Retinal pigment epithelial cell (primary cell): ENCODE results near the gene HSPG2.

Experiments
- DNase-seq: peaks from one replicate; pipeline ENCODE4 v3.0.0-alpha.2; 2010; ENCODE audit warnings: low read depth
- H3K4me3 ChIP-seq: 2 replicates; pipeline ENCODE4 v1.5.1; 2011; ENCODE audit warnings: mild to moderate bottlenecking, low read length, control low read depth, moderate library complexity
- CTCF ChIP-seq: conservative IDR thresholded peaks from 2 replicates; pipeline ENCODE4 v1.5.1; 2011; ENCODE audit warnings: low read depth, low read length, control low read depth, inconsistent platforms

The HSPG2 gene

GRCh38 chr1:21813542-21813941, 123.6 kb downstream of the HSPG2 start:
- no peak overlapping the region for H3K4me3 ChIP-seq
- DNase-seq, result no peak
- no peak for TF ChIP-seq CTCF

GRCh38 chr1:21811875-21812305, 125.2 kb downstream of the HSPG2 start, which contains the start of gene LDLRAD2:
Gene LDLRAD2 (plus strand): TSS chr1:21812265. CDS start chr1:21812452, 187 bp downstream.
- no peak for TF ChIP-seq CTCF
- DNase-seq, result no peak
- no peak within 1 kb of the TSS for H3K4me3 ChIP-seq

- DNase-seq, result no peak
- TF ChIP-seq CTCF, result no peak
- H3K4me3 ChIP-seq, result no peak overlapping the region
Measured at GRCh38 chr1:21804536-21804935, 132.6 kb downstream of the HSPG2 start.

GRCh38 chr1:21801100-21801499, 136.0 kb downstream of the HSPG2 start:
- no peak overlapping the region for H3K4me3 ChIP-seq
- DNase-seq, result no peak
- TF ChIP-seq CTCF, result no peak

GRCh38 chr1:21799730-21800129, 137.4 kb downstream of the HSPG2 start:
- H3K4me3 ChIP-seq, result no peak overlapping the region
- no peak for TF ChIP-seq CTCF
- no peak for DNase-seq

- DNase-seq, result no peak
- no peak for TF ChIP-seq CTCF
- no peak overlapping the region for H3K4me3 ChIP-seq
Measured at GRCh38 chr1:21795075-21795474, 142.0 kb downstream of the HSPG2 start.

GRCh38 chr1:21794656-21795055, 142.5 kb downstream of the HSPG2 start:
- TF ChIP-seq CTCF, result no peak
- DNase-seq, result no peak
- H3K4me3 ChIP-seq, result no peak overlapping the region
